HG03064 (cell line): ENCODE measurements around the gene ZNHIT6.

Experiments
- ATAC-seq: cut with Tn5 transposase; IDR thresholded peaks from one replicate; pipeline ENCODE4 v1.9.1; 2021; ENCODE audit warnings: low read depth; ENCODE audit not compliant: unreplicated experiment

ZNHIT6 gene

GRCh38 chr1:85601901-85602300 is 106.3 kb downstream of the ZNHIT6 start:
- ATAC-seq = no peak

DNA sequence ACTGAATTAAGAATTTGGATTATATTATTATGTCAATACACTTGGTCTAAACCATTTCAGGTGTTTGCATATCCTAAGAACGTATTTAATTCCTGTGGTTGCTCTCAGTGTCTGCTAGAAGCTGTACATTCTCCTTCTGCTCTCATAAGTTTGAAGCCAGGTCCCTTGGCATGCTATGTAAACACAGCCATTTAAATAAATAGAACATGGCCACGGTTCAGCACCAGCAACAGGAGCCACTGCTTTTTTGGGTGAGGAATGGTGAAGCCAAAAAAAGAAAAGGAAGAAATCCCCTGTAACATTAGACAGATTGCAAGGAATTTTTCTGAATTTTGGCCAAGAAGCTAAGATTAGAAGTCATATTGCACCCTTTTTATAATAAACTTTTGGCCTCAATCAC is 108.6 kb downstream of the ZNHIT6 start:
- no peak for ATAC-seq
